ENCODE measurements around the gene SCAF1.

Gene SCAF1

GRCh38 chr19:49594993-49595818, 46.8 kb upstream of the SCAF1 start:
- no peak for DNase-seq
- no peak overlapping the region for H3K4me3 ChIP-seq (ENCODE audit: control insufficient read depth in 1 of 7, extremely low read depth in 1 of 7, insufficient read depth in 4 of 7, low read depth in 2 of 7, low read length in 6 of 7)
- no peaks in the 10 kb centered on the region for H3K9me3 ChIP-seq (ENCODE audit: control extremely low read depth in 1 of 5, control insufficient read depth in 4 of 5, insufficient read depth in 2 of 5, low read depth in 1 of 5, low read length in 4 of 5)
- H3K27ac ChIP-seq (ENCODE audit: insufficient read depth in 1 of 2, low read depth in 1 of 2, low read length in 2 of 2, poor library complexity in 1 of 2, severe bottlenecking in 2 of 2): no peak overlapping the region
- WGBS (ENCODE audit: insufficient coverage): 94% methylated on average over 15 of the region's 35 CpGs
- POLR2A ChIA-PET: interaction anchor here (0.6 kb wide), 1 partner anchor 15 kb away, joined by 3 read pairs; the partner anchor contains the start of gene NOSIP
- H3K36me3 ChIP-seq (ENCODE audit: control insufficient read depth in 4 of 4, insufficient read depth in 4 of 4, low read length in 3 of 4): peaks cover 6 to 60% (median 42%) of the 10 kb centered on the region in 4 experiments
- CTCF ChIA-PET: interaction anchor here (0.6 to 1.0 kb wide), 2 partner anchors 76 to 121 kb away, joined by 3 to 4 read pairs; partner anchors contain the start of gene FLT3LG
- peaks cover 0 to 27% (median 22%) of the 10 kb centered on the region in 4 experiments for H3K4me1 ChIP-seq (ENCODE audit: control extremely low read depth in 1 of 4, control insufficient read depth in 4 of 4, insufficient read depth in 4 of 4, low read length in 3 of 4)
- H3K27me3 ChIP-seq (replicated peaks in 2 of 5; ENCODE audit: control insufficient read depth in 4 of 5, insufficient read depth in 5 of 5, low read length in 4 of 5): no peaks in the 10 kb centered on the region

GRCh38 chr19:49595819-49596404, 46.1 kb upstream of the SCAF1 start:
- Histone ChIP-seq H3K27me3 (replicated peaks in 2 of 5; ENCODE audit: control insufficient read depth in 4 of 5, insufficient read depth in 5 of 5, low read length in 4 of 5) (no peaks in the 10 kb centered on the region), H3K27ac (ENCODE audit: insufficient read depth in 1 of 2, low read depth in 1 of 2, low read length in 2 of 2, poor library complexity in 1 of 2, severe bottlenecking in 2 of 2) (no peak overlapping the region), H3K4me1 (ENCODE audit: control extremely low read depth in 1 of 4, control insufficient read depth in 4 of 4, insufficient read depth in 4 of 4, low read length in 3 of 4) (peaks cover 0 to 20% (median 16%) of the 10 kb centered on the region in 4 experiments), H3K4me3 (ENCODE audit: control insufficient read depth in 1 of 7, extremely low read depth in 1 of 7, insufficient read depth in 4 of 7, low read depth in 2 of 7, low read length in 6 of 7) (no peak overlapping the region), H3K9me3 (ENCODE audit: control extremely low read depth in 1 of 5, control insufficient read depth in 4 of 5, insufficient read depth in 2 of 5, low read depth in 1 of 5, low read length in 4 of 5) (no peaks in the 10 kb centered on the region), H3K36me3 (ENCODE audit: control insufficient read depth in 4 of 4, insufficient read depth in 4 of 4, low read length in 3 of 4) (peaks cover 6 to 67% (median 46%) of the 10 kb centered on the region in 4 experiments)
- POLR2A ChIA-PET: interaction anchor here (1.1 kb wide), 1 partner anchor 68 kb away, joined by 3 read pairs; no protein-coding TSS in a partner anchor
- 97% methylated on average over 22 of the region's 32 CpGs for WGBS (ENCODE audit: insufficient coverage)
- CTCF ChIA-PET: interaction anchor here (1.0 to 1.1 kb wide), 2 partner anchors 77 to 122 kb away, joined by 3 read pairs; partner anchors contain the start of gene FLT3LG
- DNase-seq: no peak

- ChIA-PET CTCF (interaction anchor here (1.1 kb wide), 1 partner anchor 76 kb away, joined by 3 read pairs; no protein-coding TSS in a partner anchor), POLR2A (interaction anchor here (1.1 kb wide), 1 partner anchor 68 kb away, joined by 3 read pairs; no protein-coding TSS in a partner anchor)
- Histone ChIP-seq H3K27ac (ENCODE audit: insufficient read depth in 1 of 2, low read depth in 1 of 2, low read length in 2 of 2, poor library complexity in 1 of 2, severe bottlenecking in 2 of 2) (no peak overlapping the region), H3K4me1 (ENCODE audit: control extremely low read depth in 1 of 4, control insufficient read depth in 4 of 4, insufficient read depth in 4 of 4, low read length in 3 of 4) (peaks cover 0 to 20% (median 16%) of the 10 kb centered on the region in 4 experiments), H3K36me3 (ENCODE audit: control insufficient read depth in 4 of 4, insufficient read depth in 4 of 4, low read length in 3 of 4) (peaks cover 6 to 71% (median 50%) of the 10 kb centered on the region in 4 experiments), H3K9me3 (ENCODE audit: control extremely low read depth in 1 of 5, control insufficient read depth in 4 of 5, insufficient read depth in 2 of 5, low read depth in 1 of 5, low read length in 4 of 5) (no peaks in the 10 kb centered on the region), H3K4me3 (ENCODE audit: control insufficient read depth in 1 of 7, extremely low read depth in 1 of 7, insufficient read depth in 4 of 7, low read depth in 2 of 7, low read length in 6 of 7) (no peak overlapping the region), H3K27me3 (replicated peaks in 2 of 5; ENCODE audit: control insufficient read depth in 4 of 5, insufficient read depth in 5 of 5, low read length in 4 of 5) (no peaks in the 10 kb centered on the region)
- no peak for DNase-seq
- 95% methylated on average over 11 of the region's 15 CpGs for WGBS (ENCODE audit: insufficient coverage)
These were observed 45.6 kb upstream of the SCAF1 start for GRCh38 chr19:49596407-49596806.

GRCh38 chr19:49596954-49597702, 44.9 kb upstream of the SCAF1 start:
- Histone ChIP-seq H3K9me3 (ENCODE audit: control extremely low read depth in 1 of 5, control insufficient read depth in 4 of 5, insufficient read depth in 2 of 5, low read depth in 1 of 5, low read length in 4 of 5) (no peaks in the 10 kb centered on the region), H3K4me1 (ENCODE audit: control extremely low read depth in 1 of 4, control insufficient read depth in 4 of 4, insufficient read depth in 4 of 4, low read length in 3 of 4) (peaks cover 0 to 17% (median 14%) of the 10 kb centered on the region in 4 experiments), H3K27me3 (replicated peaks in 2 of 5; ENCODE audit: control insufficient read depth in 4 of 5, insufficient read depth in 5 of 5, low read length in 4 of 5) (no peaks in the 10 kb centered on the region), H3K4me3 (ENCODE audit: control insufficient read depth in 1 of 7, extremely low read depth in 1 of 7, insufficient read depth in 4 of 7, low read depth in 2 of 7, low read length in 6 of 7) (no peak overlapping the region), H3K27ac (ENCODE audit: insufficient read depth in 1 of 2, low read depth in 1 of 2, low read length in 2 of 2, poor library complexity in 1 of 2, severe bottlenecking in 2 of 2) (no peak overlapping the region), H3K36me3 (ENCODE audit: control insufficient read depth in 4 of 4, insufficient read depth in 4 of 4, low read length in 3 of 4) (peaks cover 6 to 78% (median 55%) of the 10 kb centered on the region in 4 experiments)
- POLR2A ChIA-PET: interaction anchor here (1.1 kb wide), 1 partner anchor 67 kb away, joined by 3 read pairs; no protein-coding TSS in a partner anchor
- CTCF ChIA-PET: interaction anchor here (1.1 kb wide), 1 partner anchor 75 kb away, joined by 3 read pairs; no protein-coding TSS in a partner anchor
- DNase-seq: no peak
- 95% methylated on average over 59 of the region's 65 CpGs for WGBS (ENCODE audit: insufficient coverage)

GRCh38 chr19:49597703-49597974, 44.4 kb upstream of the SCAF1 start:
- no peak for DNase-seq
- peaks cover 0 to 12% (median 9%) of the 10 kb centered on the region in 4 experiments for H3K4me1 ChIP-seq (ENCODE audit: control extremely low read depth in 1 of 4, control insufficient read depth in 4 of 4, insufficient read depth in 4 of 4, low read length in 3 of 4)
- 100% methylated on average over 11 of the region's 29 CpGs for WGBS (ENCODE audit: insufficient coverage)
- peaks cover 6 to 78% (median 58%) of the 10 kb centered on the region in 4 experiments for H3K36me3 ChIP-seq (ENCODE audit: control insufficient read depth in 4 of 4, insufficient read depth in 4 of 4, low read length in 3 of 4)
- H3K4me3 ChIP-seq (ENCODE audit: control insufficient read depth in 1 of 7, extremely low read depth in 1 of 7, insufficient read depth in 4 of 7, low read depth in 2 of 7, low read length in 6 of 7): no peak overlapping the region
- H3K27ac ChIP-seq (ENCODE audit: insufficient read depth in 1 of 2, low read depth in 1 of 2, low read length in 2 of 2, poor library complexity in 1 of 2, severe bottlenecking in 2 of 2): no peak overlapping the region
- no peaks in the 10 kb centered on the region for H3K27me3 ChIP-seq (replicated peaks in 2 of 5; ENCODE audit: control insufficient read depth in 4 of 5, insufficient read depth in 5 of 5, low read length in 4 of 5)
- ChIA-PET CTCF (no interaction called here), POLR2A (no interaction called here)
- H3K9me3 ChIP-seq (ENCODE audit: control extremely low read depth in 1 of 5, control insufficient read depth in 4 of 5, insufficient read depth in 2 of 5, low read depth in 1 of 5, low read length in 4 of 5): no peaks in the 10 kb centered on the region

- no peaks in the 10 kb centered on the region for H3K27me3 ChIP-seq (replicated peaks in 2 of 5; ENCODE audit: control insufficient read depth in 4 of 5, insufficient read depth in 5 of 5, low read length in 4 of 5)
- ChIA-PET CTCF (interaction anchor here (0.6 kb wide), 1 partner anchor 12 kb away, joined by 3 read pairs; no protein-coding TSS in a partner anchor), POLR2A (no interaction called here)
- H3K9me3 ChIP-seq (ENCODE audit: control extremely low read depth in 1 of 5, control insufficient read depth in 4 of 5, insufficient read depth in 2 of 5, low read depth in 1 of 5, low read length in 4 of 5): no peaks in the 10 kb centered on the region
- no peak overlapping the region for H3K27ac ChIP-seq (ENCODE audit: insufficient read depth in 1 of 2, low read depth in 1 of 2, low read length in 2 of 2, poor library complexity in 1 of 2, severe bottlenecking in 2 of 2)
- no peak for DNase-seq
- 97% methylated on average over 24 of the region's 26 CpGs for WGBS (ENCODE audit: insufficient coverage)
- H3K4me1 ChIP-seq (ENCODE audit: control extremely low read depth in 1 of 4, control insufficient read depth in 4 of 4, insufficient read depth in 4 of 4, low read length in 3 of 4): no peaks in the 10 kb centered on the region
- no peak overlapping the region for H3K4me3 ChIP-seq (ENCODE audit: control insufficient read depth in 1 of 7, extremely low read depth in 1 of 7, insufficient read depth in 4 of 7, low read depth in 2 of 7, low read length in 6 of 7)
- peaks cover 6 to 86% (median 64%) of the 10 kb centered on the region in 4 experiments for H3K36me3 ChIP-seq (ENCODE audit: control insufficient read depth in 4 of 4, insufficient read depth in 4 of 4, low read length in 3 of 4)
These were observed 42.4 kb upstream of the SCAF1 start for GRCh38 chr19:49599378-49600295.
